Measurements from ENCODE around the gene CDON.

The CDON gene

GRCh38 chr11:125954123-125954944 lies 108.3 kb downstream of the CDON start:
- no peak for DNase-seq

- no peak for DNase-seq
Observed at GRCh38 chr11:125953401-125953935, 109.2 kb downstream of the CDON start.

- no peak for DNase-seq
Observed at GRCh38 chr11:125952973-125953372, 109.7 kb downstream of the CDON start.

- no peak for DNase-seq
Observed at GRCh38 chr11:125952559-125952958, 110.1 kb downstream of the CDON start.

- no peak for DNase-seq
Observed at GRCh38 chr11:125951731-125952130, 110.9 kb downstream of the CDON start.

- DNase-seq: no peak
Observed at GRCh38 chr11:125950696-125951651, 111.7 kb downstream of the CDON start.

- no peak for DNase-seq
Observed at GRCh38 chr11:125950178-125950490, 112.5 kb downstream of the CDON start.

- DNase-seq: no peak
Observed at GRCh38 chr11:125949271-125950177, 113.1 kb downstream of the CDON start.

- no peak for DNase-seq
Observed at GRCh38 chr11:125948278-125949051, 114.2 kb downstream of the CDON start.

GRCh38 chr11:125947419-125948277 lies 115.0 kb downstream of the CDON start:
- DNase-seq: no peak

- no peak for DNase-seq
Observed at GRCh38 chr11:125946712-125947418, 115.8 kb downstream of the CDON start.

GRCh38 chr11:125945797-125946520 lies 116.7 kb downstream of the CDON start, which contains the start of gene VSIG10L2:
TSS of gene VSIG10L2 (plus strand) at chr11:125946044. CDS start at chr11:125946056, 12 bp downstream.
- no peak for DNase-seq

- no peak for DNase-seq
Observed at GRCh38 chr11:125945011-125945796, 117.5 kb downstream of the CDON start.

- DNase-seq: no peak
Observed at GRCh38 chr11:125944350-125945010, 118.2 kb downstream of the CDON start.

- no peak for DNase-seq
Observed at GRCh38 chr11:125943661-125944349, 118.9 kb downstream of the CDON start.

GRCh38 chr11:125942771-125943428 lies 119.8 kb downstream of the CDON start:
- no peak for DNase-seq
